GM08714 (cell line): ENCODE data around the gene HSPA6.
"Not testable (repeated sequence)": the region's sequence is repeated elsewhere in the genome, so short reads cannot be mapped to it uniquely, and the experiment has no call there.

Experiments used
- H3K4me3 ChIP-seq: fragments of 200-500 bp; sonication (Bioruptor generic); 2 replicates; pipeline ENCODE4 v1.5.1; 2014; ENCODE audit warnings: mild to moderate bottlenecking, low read length, inconsistent platforms
- ZNF274 ChIP-seq: IDR thresholded peaks from 2 replicates; pipeline ENCODE4 v1.6.1; 2012; ENCODE audit warnings: mild to moderate bottlenecking, low read depth, low read length

HSPA6 gene

GRCh38 chr1:161549652-161550051 lies 25.3 kb downstream of the HSPA6 start, which contains the start of gene FCGR3A:
Gene FCGR3A (minus strand): TSS chr1:161549818. CDS start chr1:161549736, 82 bp downstream.
- H3K4me3 ChIP-seq: no peak within 1 kb of the TSS
- no peak for TF ChIP-seq ZNF274

GRCh38 chr1:161550942-161551341 lies 26.6 kb downstream of the HSPA6 start:
- H3K4me3 ChIP-seq: not testable (repeated sequence)

- H3K4me3 ChIP-seq: not testable (repeated sequence)
Measured at GRCh38 chr1:161553631-161554030, 29.3 kb downstream of the HSPA6 start.

- H3K4me3 ChIP-seq: not testable (repeated sequence)
Measured at GRCh38 chr1:161554340-161554739, 30.0 kb downstream of the HSPA6 start.

- H3K4me3 ChIP-seq: not testable (repeated sequence)
Measured at GRCh38 chr1:161554815-161555417, 30.6 kb downstream of the HSPA6 start.

GRCh38 chr1:161556143-161556542 lies 31.8 kb downstream of the HSPA6 start:
- H3K4me3 ChIP-seq: not testable (repeated sequence)

- H3K4me3 ChIP-seq: not testable (repeated sequence)
Measured at GRCh38 chr1:161556990-161557389, 32.6 kb downstream of the HSPA6 start.

- H3K4me3 ChIP-seq: not testable (repeated sequence)
Measured at GRCh38 chr1:161557506-161558450, 33.4 kb downstream of the HSPA6 start.

- not testable (repeated sequence) for H3K4me3 ChIP-seq
Measured at GRCh38 chr1:161560960-161561715, 36.8 kb downstream of the HSPA6 start.

- not testable (repeated sequence) for H3K4me3 ChIP-seq
Measured at GRCh38 chr1:161562441-161562840, 38.1 kb downstream of the HSPA6 start.

- not testable (repeated sequence) for H3K4me3 ChIP-seq
Measured at GRCh38 chr1:161563522-161563921, 39.2 kb downstream of the HSPA6 start.

GRCh38 chr1:161566602-161566960 lies 42.2 kb downstream of the HSPA6 start:
- H3K4me3 ChIP-seq: not testable (repeated sequence)

- H3K4me3 ChIP-seq: not testable (repeated sequence)
Measured at GRCh38 chr1:161571703-161572102, 47.4 kb downstream of the HSPA6 start.
